NB4 (cell line): Measurements from ENCODE around the gene COMMD7.
"Not testable (repeated sequence)": the region's sequence is repeated elsewhere in the genome, so short reads cannot be mapped to it uniquely, and the experiment has no call there.

ENCODE experiments used
- DNase-seq: peaks from one replicate; pipeline ENCODE4 v3.0.0; 2010; ENCODE audit warnings: low read depth
- H3K4me3 ChIP-seq: one replicate; pipeline ENCODE4 v1.5.1; 2011; ENCODE audit warnings: mild to moderate bottlenecking, low read depth, low read length, moderate library complexity
- CTCF ChIP-seq: IDR thresholded peaks from one replicate; pipeline ENCODE4 v1.5.1; 2012; ENCODE audit warnings: low read depth, low read length
- MAX ChIP-seq: IDR thresholded peaks from 2 replicates; pipeline ENCODE4 v1.6.1; 2011; ENCODE audit warnings: low read depth, low read length
- MYC ChIP-seq: IDR thresholded peaks from 2 replicates; pipeline ENCODE4 v1.6.1; 2011; ENCODE audit warnings: low read depth, low read length
- POLR2A ChIP-seq: IDR thresholded peaks from 2 replicates; pipeline ENCODE4 v1.6.1; 2011; ENCODE audit warnings: mild to moderate bottlenecking; ENCODE audit not compliant: insufficient read length; ENCODE audit errors: extremely low read depth

The COMMD7 gene

DNA sequence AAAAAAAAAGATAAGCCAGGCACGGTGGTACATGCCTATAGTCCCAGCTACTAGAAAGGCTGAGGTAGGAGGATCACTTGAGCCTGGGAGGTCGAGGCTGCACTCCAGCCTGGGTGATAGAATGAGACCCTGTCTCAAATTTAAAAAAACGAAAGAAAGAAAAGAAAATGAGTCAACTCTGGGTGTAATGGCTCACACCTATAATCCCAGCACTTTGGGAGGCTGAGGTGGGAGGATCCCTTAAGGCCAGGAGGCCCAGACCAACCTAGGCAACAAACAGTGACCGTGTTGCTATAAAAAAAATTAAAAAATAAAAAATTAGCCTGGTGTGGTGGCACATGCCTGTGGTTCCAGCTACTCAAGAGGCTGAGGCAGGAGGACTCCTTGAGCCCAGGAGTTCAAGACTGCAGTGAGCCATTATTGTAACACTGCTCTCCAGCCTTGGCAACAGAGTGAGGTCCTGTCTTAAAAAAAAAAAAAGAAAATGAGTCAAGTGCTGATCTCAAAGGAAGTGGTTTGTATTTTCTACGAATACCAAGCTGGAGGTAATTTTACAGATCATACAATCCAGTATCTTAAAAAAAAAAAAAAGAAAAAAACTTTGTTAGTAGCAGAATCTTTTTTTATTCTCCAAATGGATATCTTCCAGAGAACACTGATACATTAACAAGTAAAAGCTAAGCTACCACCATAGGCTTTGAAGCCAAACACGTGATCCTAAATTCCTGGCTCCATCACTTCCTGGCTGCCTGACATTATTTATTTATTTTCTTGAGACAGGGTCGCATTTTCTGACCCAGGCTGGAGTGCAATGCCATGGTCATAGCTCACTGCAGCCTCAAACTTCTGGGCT lies 5.7 kb downstream of the COMMD7 start:
- no peak overlapping the region for H3K4me3 ChIP-seq
- DNase-seq = peak; percentile 24
- TF ChIP-seq POLR2A = no peak
- TF ChIP-seq CTCF = no peak
- no peak for TF ChIP-seq MYC
- TF ChIP-seq MAX = no peak

GRCh38 chr20:32731882-32732266 lies 11.4 kb downstream of the COMMD7 start:
- peak; percentile 88 for DNase-seq
- no peak overlapping the region for H3K4me3 ChIP-seq
- TF ChIP-seq MYC (0 out of 2 replicates have a peak, but pooled peaks have one; percentile 18), MAX (no peak)

GRCh38 chr20:32729334-32729733 lies 13.9 kb downstream of the COMMD7 start:
- not testable (repeated sequence) for H3K4me3 ChIP-seq, DNase-seq

- not testable (repeated sequence) for H3K4me3 ChIP-seq, DNase-seq
These were observed 14.8 kb downstream of the COMMD7 start for GRCh38 chr20:32728435-32728834.

DNA sequence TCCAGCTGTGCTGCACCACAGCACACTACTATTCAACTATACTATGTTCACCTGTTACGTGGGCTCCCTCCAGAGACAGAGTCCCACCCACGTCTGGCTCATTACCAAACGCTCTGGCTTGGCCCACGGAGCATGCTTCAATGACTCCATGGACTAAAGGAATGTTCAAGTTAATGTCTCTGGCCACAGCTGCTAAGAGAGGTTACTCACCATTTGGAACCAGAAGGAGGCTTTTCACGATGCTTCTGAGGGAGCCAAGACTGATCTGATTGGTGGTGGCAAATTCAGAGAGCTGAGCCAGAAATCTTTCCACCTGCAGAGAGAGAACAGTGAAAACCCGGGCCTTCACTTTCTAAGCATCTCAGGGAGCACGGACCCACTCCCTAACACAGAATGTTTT lies 15.6 kb downstream of the COMMD7 start:
- H3K4me3 ChIP-seq = no peak overlapping the region
- TF ChIP-seq MYC (no peak), CTCF (no peak), MAX (no peak), POLR2A (no peak)
- DNase-seq = no peak

- DNase-seq = no peak
- no peak for TF ChIP-seq MYC
- no peak for TF ChIP-seq POLR2A
- TF ChIP-seq MAX = no peak
- TF ChIP-seq CTCF = no peak
- H3K4me3 ChIP-seq = no peak overlapping the region
These were observed 24.4 kb downstream of the COMMD7 start for GRCh38 chr20:32718749-32719348.

DNA sequence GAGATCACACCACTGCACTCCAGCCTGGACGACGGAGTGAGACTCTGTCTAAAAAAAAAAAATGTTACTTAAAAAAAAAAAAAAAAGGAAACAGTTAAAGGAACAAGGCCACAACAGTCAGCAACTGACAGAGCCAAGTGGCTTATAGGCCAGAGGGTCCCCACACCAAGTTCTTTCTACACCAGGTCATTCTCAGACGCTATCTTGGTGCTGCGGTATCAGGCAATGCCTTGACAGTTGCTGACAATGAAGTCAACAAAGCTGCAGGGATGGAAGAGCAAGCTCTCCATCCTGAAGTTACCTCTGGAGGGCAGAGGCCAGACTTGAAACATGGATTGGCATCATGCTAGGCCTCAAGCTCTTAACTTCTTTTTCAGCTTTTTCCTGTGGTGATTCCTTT lies 31.9 kb downstream of the COMMD7 start:
- H3K4me3 ChIP-seq = no peak overlapping the region
- no peak for DNase-seq
- TF ChIP-seq MYC (no peak), MAX (no peak), CTCF (no peak), POLR2A (no peak)
